HepG2 (cell line): ENCODE data around the gene TSPAN17. TPM values are rescaled to one million over a fixed set of nuclear protein-coding genes. Genes with fewer than 3 reads are reported as not detected.
A peak's percentile ranks its signal among the peaks of the same experiment; 100 is the strongest.

Source experiments
- AGO2 ChIP-seq: fragments of 200-400 bp; formaldehyde crosslinking; optimal IDR thresholded peaks from 2 replicates; pipeline ENCODE3; 2017; ENCODE audit warnings: mild to moderate bottlenecking, low read depth, low read length, moderate library complexity
- ARNT2 ChIP-seq: sonication (generic); formaldehyde crosslinking; IDR thresholded peaks from 2 replicates; pipeline ENCODE4 v1.8.0; 2022; ENCODE audit warnings: mild to moderate bottlenecking, low read depth, missing genetic modification reagents, moderate library complexity
- FOXM1 ChIP-seq: sonication (generic); formaldehyde crosslinking; IDR thresholded peaks from 2 replicates; pipeline ENCODE4 v1.5.0; 2020; ENCODE audit warnings: missing genetic modification reagents
- HMGXB4 ChIP-seq, 2 experiments: sonication (generic) in 1 of 2; formaldehyde crosslinking in 1 of 2; IDR thresholded peaks; 2 replicates each; pipeline versions ENCODE4 v1.4.0 to v1.6.1; 2018 to 2020; ENCODE audit warnings: missing genetic modification reagents in 2 of 2, borderline replicate concordance in 1 of 2, low read depth in 1 of 2, mild to moderate bottlenecking in 1 of 2, missing biosample characterization in 1 of 2
- IRF9 ChIP-seq: sonication (generic); formaldehyde crosslinking; IDR thresholded peaks from 2 replicates; pipeline ENCODE4 v1.8.0; 2022; ENCODE audit warnings: missing genetic modification reagents, mild to moderate bottlenecking, borderline replicate concordance
- KDM2A ChIP-seq: sonication (generic); formaldehyde crosslinking; IDR thresholded peaks from 2 replicates; pipeline ENCODE4 v1.4.0; 2020; ENCODE audit warnings: low read depth, missing genetic modification reagents, borderline replicate concordance
- PTBP1 ChIP-seq: fragments of 200-400 bp; formaldehyde crosslinking; IDR thresholded peaks from 2 replicates; pipeline ENCODE4 v1.6.1; 2018; ENCODE audit warnings: low read length, low read depth; ENCODE audit not compliant: poor library complexity, severe bottlenecking
- RXRB ChIP-seq: IDR thresholded peaks from 2 replicates; pipeline ENCODE4 v1.6.1; 2016; ENCODE audit warnings: borderline replicate concordance, missing genetic modification reagents, missing compliant biosample characterization
- SMC3 ChIP-seq: IDR thresholded peaks from 2 replicates; pipeline ENCODE4 v1.6.1; 2011; ENCODE audit warnings: low read length, improper control_type of control experiment
- SMYD3 ChIP-seq: sonication (generic); formaldehyde crosslinking; IDR thresholded peaks from 2 replicates; pipeline ENCODE4 v1.8.1; 2023; ENCODE audit warnings: mild to moderate bottlenecking, missing genetic modification reagents
- STAG1 ChIP-seq: sonication (generic); formaldehyde crosslinking; IDR thresholded peaks from 2 replicates; pipeline ENCODE4 v1.4.0; 2020; ENCODE audit warnings: missing genetic modification reagents
- TEAD3 ChIP-seq: optimal IDR thresholded peaks from 2 replicates; pipeline ENCODE3; 2016; ENCODE audit warnings: borderline replicate concordance
- TFE3 ChIP-seq: IDR thresholded peaks from 2 replicates; pipeline ENCODE4 v1.6.1; 2016
- TGIF2 ChIP-seq: IDR thresholded peaks from 2 replicates; pipeline ENCODE4 v1.6.1; 2016; ENCODE audit warnings: control low read depth, missing compliant biosample characterization
- THAP7 ChIP-seq: sonication (generic); formaldehyde crosslinking; IDR thresholded peaks from 2 replicates; pipeline ENCODE4 v1.8.1; 2023; ENCODE audit warnings: mild to moderate bottlenecking, missing genetic modification reagents
- U2AF2 ChIP-seq: fragments of 200-400 bp; formaldehyde crosslinking; IDR thresholded peaks from 2 replicates; pipeline ENCODE4 v1.6.1; 2017; ENCODE audit warnings: low read depth, mild to moderate bottlenecking, low read length
- USF2 ChIP-seq, 2 experiments: sonication (generic) in 1 of 2; formaldehyde crosslinking in 1 of 2; IDR thresholded peaks; 2 replicates each; pipeline versions ENCODE4 v1.5.1 to v1.6.1; 2011 to 2020; ENCODE audit warnings: borderline replicate concordance in 1 of 2, low read depth in 1 of 2, low read length in 1 of 2, mild to moderate bottlenecking in 1 of 2, missing genetic modification reagents in 1 of 2, moderate library complexity in 1 of 2
- ZNF260 ChIP-seq: sonication (generic); formaldehyde crosslinking; IDR thresholded peaks from 2 replicates; pipeline ENCODE4 v1.4.0; 2020; ENCODE audit warnings: missing genetic modification reagents, low read depth, mild to moderate bottlenecking, borderline replicate concordance
- ZNF274 ChIP-seq: sonication (generic); formaldehyde crosslinking; IDR thresholded peaks from 2 replicates; pipeline ENCODE4 v1.5.1; 2020; ENCODE audit warnings: mild to moderate bottlenecking, missing genetic modification reagents
- ZNF441 ChIP-seq: sonication (generic); formaldehyde crosslinking; IDR thresholded peaks from 2 replicates; pipeline ENCODE4 v1.7.0; 2021; ENCODE audit warnings: missing genetic modification reagents, borderline replicate concordance
- ZNF496 ChIP-seq: sonication (generic); formaldehyde crosslinking; IDR thresholded peaks from 2 replicates; pipeline ENCODE4 v1.8.1; 2023; ENCODE audit warnings: mild to moderate bottlenecking, moderate library complexity, missing genetic modification reagents; ENCODE audit not compliant: insufficient replicate concordance
- ZNF557 ChIP-seq: sonication (generic); formaldehyde crosslinking; IDR thresholded peaks from 2 replicates; pipeline ENCODE4 v1.4.0; 2020; ENCODE audit warnings: missing genetic modification reagents
- ZNF563 ChIP-seq: sonication (generic); formaldehyde crosslinking; IDR thresholded peaks from 2 replicates; pipeline ENCODE4 v1.8.0; 2022; ENCODE audit warnings: mild to moderate bottlenecking, moderate library complexity, missing genetic modification reagents
- polyA plus RNA-seq, 8 experiments: library from polyadenylated mRNA; depleted of rRNA in 3 of 8; stranded (reverse) in 7 of 8; unstranded in 1 of 8; fragments of >200 nt; fragmentation: Illumina TruSeq in 4 of 8; extraction: Trizol in 4 of 8; gene quantifications; 2 replicates each; pipeline versions ENCODE4 v1.2.1 to v1.2.3, GENCODE V29; 2011 to 2016; ENCODE audit warnings: low read depth in 4 of 8, missing spikeins in 1 of 8, mixed read lengths in 1 of 8; ENCODE audit not compliant: insufficient read depth in 1 of 8
- total RNA-seq, 5 experiments: library from RNA; depleted of rRNA; stranded (reverse); fragments of >200 nt; fragmentation: Illumina TruSeq; extraction: Trizol; gene quantifications; 2 replicates each; pipeline ENCODE4 v1.2.3, GENCODE V29; 2016; ENCODE audit warnings: low read depth in 1 of 5

TSPAN17 gene
- total and polyA plus RNA-seq, 2 of the 13 experiments (the other 11 are each of a cell fraction or from before 2014, with no cell fraction given), result 11.5 to 15.0 TPM

- TF ChIP-seq ARNT2 (CRISPR knock-in tag) (no peak), TGIF2 (CRISPR knock-in tag) (no peak), ZNF260 (CRISPR knock-in tag) (no peak), IRF9 (CRISPR knock-in tag) (no peak), TFE3 (no peak), PTBP1 (no peak), ZNF557 (CRISPR knock-in tag) (no peak), RXRB (CRISPR knock-in tag) (no peak), THAP7 (CRISPR knock-in tag) (no peak), HMGXB4 (CRISPR knock-in tag; IDR thresholded peaks at IDR 0.05; ENCODE audit: borderline replicate concordance in 1 of 2, low read depth in 1 of 2) (peak in 1 of 2 experiments; percentile 37; a peak in 1 of 4 replicates), SMC3 (peak; percentile 62), ZNF563 (CRISPR knock-in tag) (no peak), FOXM1 (CRISPR knock-in tag) (no peak), TEAD3 (CRISPR knock-in tag) (no peak), KDM2A (peak; percentile 82; the same call in 1 of the 2 replicates), ZNF496 (CRISPR knock-in tag) (no peak), STAG1 (CRISPR knock-in tag) (peak; percentile 91), ZNF274 (CRISPR knock-in tag) (peak; percentile 28; the same call in 1 of the 2 replicates), SMYD3 (CRISPR knock-in tag) (no peak), U2AF2 (no peak), ZNF441 (CRISPR knock-in tag) (no peak), AGO2 (peak; percentile 51), USF2 (IDR thresholded peaks at IDR 0.05; ENCODE audit: low read depth, low read length) (no peak), USF2 (CRISPR knock-in tag; IDR thresholded peaks at IDR 0.05; ENCODE audit: borderline replicate concordance) (no peak)
Observed at GRCh38 chr5:176658007-176658599, 10.8 kb downstream of the TSPAN17 start (continued).
